HEK293T (cell line): ENCODE data around the gene PGLYRP1.

Source experiments
- ARNT ChIP-seq: fragments of 450-650 bp; IDR thresholded peaks from 2 replicates; pipeline ENCODE4 v1.6.1; 2017; ENCODE audit warnings: mild to moderate bottlenecking
- BHLHE40 ChIP-seq: fragments of 450-650 bp; IDR thresholded peaks from 2 replicates; pipeline ENCODE4 v1.6.1; 2016; ENCODE audit warnings: mild to moderate bottlenecking, moderate library complexity, borderline replicate concordance
- CTBP1 ChIP-seq: fragments of 450-650 bp; IDR thresholded peaks from 2 replicates; pipeline ENCODE4 v1.6.1; 2016; ENCODE audit warnings: borderline replicate concordance
- ELF4 ChIP-seq: fragments of 450-650 bp; IDR thresholded peaks from 2 replicates; pipeline ENCODE4 v1.6.1; 2017; ENCODE audit warnings: antibody characterized with exemption
- FOXA1 ChIP-seq: fragments of 450-650 bp; IDR thresholded peaks from 2 replicates; pipeline ENCODE4 v1.6.1; 2016; ENCODE audit warnings: mild to moderate bottlenecking
- FOXM1 ChIP-seq: fragments of 450-650 bp; IDR thresholded peaks from 2 replicates; pipeline ENCODE4 v1.6.1; 2017; ENCODE audit warnings: mild to moderate bottlenecking, borderline replicate concordance
- HDGF ChIP-seq: fragments of 450-650 bp; IDR thresholded peaks from 2 replicates; pipeline ENCODE4 v1.6.1; 2017; ENCODE audit warnings: antibody characterized with exemption, borderline replicate concordance
- L3MBTL2 ChIP-seq: fragments of 450-650 bp; conservative IDR thresholded peaks from 2 replicates; pipeline ENCODE4 v1.6.1; 2016; ENCODE audit warnings: mild to moderate bottlenecking
- NFRKB ChIP-seq: fragments of 450-650 bp; IDR thresholded peaks from 2 replicates; pipeline ENCODE4 v1.6.1; 2016; ENCODE audit warnings: mild to moderate bottlenecking, moderate library complexity
- SP1 ChIP-seq: fragments of 450-650 bp; IDR thresholded peaks from 2 replicates; pipeline ENCODE4 v1.6.1; 2017
- SUZ12 ChIP-seq: fragments of 450-650 bp; IDR thresholded peaks from 2 replicates; pipeline ENCODE4 v1.6.1; 2016; ENCODE audit warnings: mild to moderate bottlenecking
- TARDBP ChIP-seq: fragments of 450-650 bp; IDR thresholded peaks from 2 replicates; pipeline ENCODE4 v1.6.1; 2016

DNA sequence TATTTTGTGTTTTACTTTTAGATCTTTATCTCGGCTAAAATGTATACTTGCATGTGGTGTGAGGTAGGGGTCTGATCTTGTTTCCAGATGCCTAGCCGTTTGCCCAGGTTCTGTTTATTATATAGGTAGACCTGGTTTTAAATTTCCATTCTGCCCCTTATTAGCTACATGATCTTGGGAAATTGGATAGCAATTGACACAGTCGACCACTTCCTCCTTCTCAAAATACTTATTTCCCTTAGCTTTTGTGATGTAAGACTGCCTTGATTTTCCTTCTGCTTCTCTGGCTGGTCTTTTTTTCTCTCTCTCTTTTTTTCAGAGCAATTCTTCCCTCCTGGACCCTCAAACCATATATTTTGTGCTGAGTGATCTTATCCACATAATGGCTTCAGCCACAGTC, 3.0 kb upstream of the PGLYRP1 start:
- TF ChIP-seq ELF4, result no peak
- no peak for TF ChIP-seq FOXA1
- TF ChIP-seq SUZ12, result no peak
- no peak for TF ChIP-seq ARNT
- no peak for TF ChIP-seq HDGF
- TF ChIP-seq FOXM1, result no peak
- TF ChIP-seq CTBP1, result no peak
- TF ChIP-seq SP1, result no peak
- no peak for TF ChIP-seq L3MBTL2
- no peak for TF ChIP-seq NFRKB
- TF ChIP-seq BHLHE40, result no peak
- TF ChIP-seq TARDBP, result no peak
